HEK293 (cell line): Measurements from ENCODE around the gene ELOVL2.
A peak's percentile ranks its signal among the peaks of the same experiment; 100 is the strongest.

Experiments used
- CTCF ChIA-PET: fragments of 350-600 bp; formaldehyde crosslinking; extraction: SDS; loops from one replicate; lab custom pipeline; 2021; ENCODE audit warnings: antibody characterized with exemption; lab: Yijun Ruan, JAX
- POLR2A ChIA-PET: fragments of 300-600 bp; formaldehyde crosslinking; extraction: SDS; loops from one replicate; lab custom pipeline; 2020; ENCODE audit warnings: antibody characterized with exemption, inconsistent platforms; lab: Yijun Ruan, JAX
- H3K27ac ChIP-seq: fragments of 200-500 bp; sonication (Bioruptor generic); 2 replicates; pipeline ENCODE4 v1.5.1; 2014; ENCODE audit warnings: low read depth, low read length, control low read depth, inconsistent platforms; ENCODE audit errors: extremely low read depth
- H3K36me3 ChIP-seq, 2 experiments: fragments of 200-500 bp in 1 of 2; sonication (Bioruptor generic) in 1 of 2; 1 replicate in 1 of 2; 2 replicates in 1 of 2; pipeline ENCODE4 v1.5.1; 2014 to 2017; ENCODE audit warnings: inconsistent platforms in 2 of 2, low read length in 2 of 2; ENCODE audit not compliant: control insufficient read depth in 2 of 2, insufficient read depth in 1 of 2
- H3K4me1 ChIP-seq: fragments of 200-500 bp; sonication (Bioruptor generic); 2 replicates; pipeline ENCODE4 v1.5.1; 2014; ENCODE audit warnings: mild to moderate bottlenecking, low read length, inconsistent platforms; ENCODE audit not compliant: control insufficient read depth, insufficient read depth
- H3K4me3 ChIP-seq: 2 replicates; pipeline ENCODE4 v1.5.1; 2011; ENCODE audit warnings: low read depth, mild to moderate bottlenecking, control low read depth, low read length, moderate library complexity
- H3K9me3 ChIP-seq: fragments of 200-500 bp; sonication (Bioruptor generic); 2 replicates; pipeline ENCODE4 v1.5.1; 2014; ENCODE audit warnings: low read depth, low read length, inconsistent platforms; ENCODE audit not compliant: control insufficient read depth, insufficient read depth
- BCL11A ChIP-seq: fragments of 450-650 bp; formaldehyde crosslinking; IDR thresholded peaks from 2 replicates; pipeline ENCODE4 v1.5.1; 2016; ENCODE audit warnings: low read depth, missing biosample characterization, missing genetic modification characterization
- OSR2 ChIP-seq: fragments of 450-650 bp; formaldehyde crosslinking; IDR thresholded peaks from 2 replicates; pipeline ENCODE4 v1.5.1; 2016; ENCODE audit warnings: missing biosample characterization, missing genetic modification characterization
- SP3 ChIP-seq: fragments of 450-650 bp; formaldehyde crosslinking; IDR thresholded peaks from 2 replicates; pipeline ENCODE4 v1.5.1; 2016; ENCODE audit warnings: missing biosample characterization, missing genetic modification characterization
- ZBTB17 ChIP-seq: fragments of 450-650 bp; formaldehyde crosslinking; IDR thresholded peaks from 2 replicates; pipeline ENCODE4 v1.5.1; 2016; ENCODE audit warnings: missing biosample characterization, missing genetic modification characterization
- ZIC2 ChIP-seq: fragments of 450-650 bp; formaldehyde crosslinking; IDR thresholded peaks from 2 replicates; pipeline ENCODE4 v1.5.1; 2016; ENCODE audit warnings: missing biosample characterization, missing genetic modification characterization
- ZNF16 ChIP-seq: fragments of 450-650 bp; formaldehyde crosslinking; IDR thresholded peaks from 2 replicates; pipeline ENCODE4 v1.5.1; 2016; ENCODE audit warnings: low read depth, missing biosample characterization, missing genetic modification characterization
- ZNF175 ChIP-seq: fragments of 450-650 bp; formaldehyde crosslinking; IDR thresholded peaks from 2 replicates; pipeline ENCODE4 v1.5.1; 2016; ENCODE audit warnings: missing biosample characterization, missing genetic modification characterization
- ZNF292 ChIP-seq: fragments of 450-650 bp; formaldehyde crosslinking; IDR thresholded peaks from 2 replicates; pipeline ENCODE4 v1.5.1; 2016; ENCODE audit warnings: low read depth, missing biosample characterization, missing genetic modification characterization, borderline replicate concordance
- ZNF350 ChIP-seq: fragments of 450-650 bp; formaldehyde crosslinking; IDR thresholded peaks from 2 replicates; pipeline ENCODE4 v1.5.0; 2017; ENCODE audit warnings: missing biosample characterization, mild to moderate bottlenecking, missing genetic modification characterization
- ZNF530 ChIP-seq: fragments of 450-650 bp; formaldehyde crosslinking; IDR thresholded peaks from 2 replicates; pipeline ENCODE4 v1.5.1; 2016; ENCODE audit warnings: low read depth, missing biosample characterization, missing genetic modification characterization
- ZNF600 ChIP-seq: fragments of 450-650 bp; formaldehyde crosslinking; IDR thresholded peaks from 2 replicates; pipeline ENCODE4 v1.5.1; 2016; ENCODE audit warnings: missing biosample characterization, missing genetic modification characterization
- ZNF660 ChIP-seq: fragments of 450-650 bp; IDR thresholded peaks from 2 replicates; pipeline ENCODE4 v1.5.1; 2018; ENCODE audit warnings: missing biosample characterization, mild to moderate bottlenecking, missing genetic modification characterization
- ZNF768 ChIP-seq: fragments of 450-650 bp; formaldehyde crosslinking; IDR thresholded peaks from 2 replicates; pipeline ENCODE4 v1.5.1; 2018; ENCODE audit warnings: missing biosample characterization, mild to moderate bottlenecking, missing genetic modification characterization
- TF ChIP-seq, protein P1 (sequence below): fragments of 450-650 bp; formaldehyde crosslinking; IDR thresholded peaks from 2 replicates; pipeline ENCODE4 v1.5.1; 2016; ENCODE audit warnings: missing biosample characterization, missing genetic modification characterization
- TF ChIP-seq, protein P2 (sequence below): fragments of 450-650 bp; formaldehyde crosslinking; IDR thresholded peaks from 2 replicates; pipeline ENCODE4 v1.5.1; 2016; ENCODE audit warnings: missing biosample characterization, missing genetic modification characterization
- TF ChIP-seq, protein P3 (sequence below): fragments of 450-650 bp; formaldehyde crosslinking; IDR thresholded peaks from 2 replicates; pipeline ENCODE4 v1.5.1; 2016; ENCODE audit warnings: missing biosample characterization, missing genetic modification characterization, low read depth

The ELOVL2 gene

DNA sequence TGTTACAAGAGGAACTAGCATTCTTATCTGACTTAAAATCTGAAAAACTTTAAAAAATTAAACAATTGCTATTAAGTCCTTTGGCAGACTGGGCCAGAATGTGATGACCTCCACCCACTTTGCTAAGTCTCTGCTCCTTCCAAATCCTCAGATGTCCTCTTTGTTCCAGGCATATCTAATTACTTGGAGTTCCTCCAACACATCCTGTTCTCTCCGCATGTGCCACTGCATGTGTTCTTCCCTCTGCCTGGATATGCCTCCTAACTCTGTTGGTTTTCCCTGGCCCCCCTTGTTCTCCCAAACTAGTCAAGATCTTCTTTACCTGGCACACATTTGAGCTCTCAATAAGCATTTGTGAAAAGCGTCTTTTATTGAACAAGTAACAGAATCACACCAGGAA, 23.1 kb downstream of the ELOVL2 start:
- H3K4me1 ChIP-seq = peaks cover 27% of the 10 kb centered on the region
- POLR2A ChIA-PET = interaction anchor here (0.8 kb wide), 1 partner anchor 326 kb away, joined by 3 read pairs; the partner anchor contains the start of gene PAK1IP1
- TF ChIP-seq ZNF660 (tag by site-specific recombination) (no peak), OSR2 (tag by site-specific recombination) (no peak), ZNF175 (no peak), ZNF530 (tag by site-specific recombination) (no peak), ZNF600 (no peak), ZIC2 (tag by site-specific recombination) (peak; percentile 90), SP3 (tag by site-specific recombination) (no peak), ZNF292 (tag by site-specific recombination) (no peak), ZNF350 (tag by site-specific recombination) (no peak), ZBTB17 (peak; percentile 89), ZNF16 (no peak), BCL11A (tag by site-specific recombination) (no peak)
- TF ChIP-seq, protein P1, sequence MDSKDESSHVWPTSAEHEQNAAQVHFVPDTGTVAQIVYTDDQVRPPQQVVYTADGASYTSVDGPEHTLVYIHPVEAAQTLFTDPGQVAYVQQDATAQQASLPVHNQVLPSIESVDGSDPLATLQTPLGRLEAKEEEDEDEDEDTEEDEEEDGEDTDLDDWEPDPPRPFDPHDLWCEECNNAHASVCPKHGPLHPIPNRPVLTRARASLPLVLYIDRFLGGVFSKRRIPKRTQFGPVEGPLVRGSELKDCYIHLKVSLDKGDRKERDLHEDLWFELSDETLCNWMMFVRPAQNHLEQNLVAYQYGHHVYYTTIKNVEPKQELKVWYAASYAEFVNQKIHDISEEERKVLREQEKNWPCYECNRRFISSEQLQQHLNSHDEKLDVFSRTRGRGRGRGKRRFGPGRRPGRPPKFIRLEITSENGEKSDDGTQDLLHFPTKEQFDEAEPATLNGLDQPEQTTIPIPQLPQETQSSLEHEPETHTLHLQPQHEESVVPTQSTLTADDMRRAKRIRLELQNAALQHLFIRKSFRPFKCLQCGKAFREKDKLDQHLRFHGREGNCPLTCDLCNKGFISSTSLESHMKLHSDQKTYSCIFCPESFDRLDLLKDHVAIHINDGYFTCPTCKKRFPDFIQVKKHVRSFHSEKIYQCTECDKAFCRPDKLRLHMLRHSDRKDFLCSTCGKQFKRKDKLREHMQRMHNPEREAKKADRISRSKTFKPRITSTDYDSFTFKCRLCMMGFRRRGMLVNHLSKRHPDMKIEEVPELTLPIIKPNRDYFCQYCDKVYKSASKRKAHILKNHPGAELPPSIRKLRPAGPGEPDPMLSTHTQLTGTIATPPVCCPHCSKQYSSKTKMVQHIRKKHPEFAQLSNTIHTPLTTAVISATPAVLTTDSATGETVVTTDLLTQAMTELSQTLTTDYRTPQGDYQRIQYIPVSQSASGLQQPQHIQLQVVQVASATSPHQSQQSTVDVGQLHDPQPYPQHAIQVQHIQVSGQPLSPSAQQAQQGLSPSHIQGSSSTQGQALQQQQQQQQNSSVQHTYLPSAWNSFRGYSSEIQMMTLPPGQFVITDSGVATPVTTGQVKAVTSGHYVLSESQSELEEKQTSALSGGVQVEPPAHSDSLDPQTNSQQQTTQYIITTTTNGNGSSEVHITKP = peak; percentile 43; the same call in 1 of the 2 replicates
- TF ChIP-seq, all 188 proteins: peak for 3
- Histone ChIP-seq H3K9me3 (no peaks in the 10 kb centered on the region), H3K36me3 (no peaks in the 10 kb centered on the region), H3K4me3 (no peak overlapping the region), H3K27ac (no peak overlapping the region)
- CTCF ChIA-PET = interaction anchor here (1.0 to 1.9 kb wide), 4 partner anchors 17 to 67 kb away, joined by 3 to 9 read pairs (median 4); partner anchors contain the start of gene ELOVL2

DNA sequence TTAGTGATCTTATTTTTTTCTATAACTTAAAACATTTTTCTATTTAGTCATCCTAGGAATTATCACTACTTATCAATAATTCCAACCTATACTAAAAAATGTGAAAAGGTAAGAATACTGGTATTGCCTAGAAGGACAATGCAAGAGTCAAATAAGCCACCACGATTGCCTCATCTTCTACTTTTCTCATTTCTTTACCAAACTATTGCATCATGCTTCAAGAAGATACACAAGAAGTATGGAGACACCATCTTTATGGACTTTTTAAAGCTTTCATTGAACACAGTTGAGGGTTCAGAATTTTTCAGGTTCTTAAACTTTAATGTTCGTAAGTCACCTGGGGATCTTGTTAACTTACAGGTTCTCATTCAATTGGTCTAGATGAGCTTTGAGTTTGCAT, 25.9 kb downstream of the ELOVL2 start:
- Histone ChIP-seq H3K27ac (no peak overlapping the region), H3K4me1 (peaks cover 6% of the 10 kb centered on the region; the same call in 1 of the 2 replicates), H3K36me3 (no peaks in the 10 kb centered on the region), H3K4me3 (no peak overlapping the region), H3K9me3 (no peaks in the 10 kb centered on the region)
- CTCF ChIA-PET = interaction anchor here (0.8 to 1.6 kb wide), 3 partner anchors 18 to 63 kb away, joined by 3 to 6 read pairs (median 3); no protein-coding TSS in a partner anchor
- TF ChIP-seq, protein P2, sequence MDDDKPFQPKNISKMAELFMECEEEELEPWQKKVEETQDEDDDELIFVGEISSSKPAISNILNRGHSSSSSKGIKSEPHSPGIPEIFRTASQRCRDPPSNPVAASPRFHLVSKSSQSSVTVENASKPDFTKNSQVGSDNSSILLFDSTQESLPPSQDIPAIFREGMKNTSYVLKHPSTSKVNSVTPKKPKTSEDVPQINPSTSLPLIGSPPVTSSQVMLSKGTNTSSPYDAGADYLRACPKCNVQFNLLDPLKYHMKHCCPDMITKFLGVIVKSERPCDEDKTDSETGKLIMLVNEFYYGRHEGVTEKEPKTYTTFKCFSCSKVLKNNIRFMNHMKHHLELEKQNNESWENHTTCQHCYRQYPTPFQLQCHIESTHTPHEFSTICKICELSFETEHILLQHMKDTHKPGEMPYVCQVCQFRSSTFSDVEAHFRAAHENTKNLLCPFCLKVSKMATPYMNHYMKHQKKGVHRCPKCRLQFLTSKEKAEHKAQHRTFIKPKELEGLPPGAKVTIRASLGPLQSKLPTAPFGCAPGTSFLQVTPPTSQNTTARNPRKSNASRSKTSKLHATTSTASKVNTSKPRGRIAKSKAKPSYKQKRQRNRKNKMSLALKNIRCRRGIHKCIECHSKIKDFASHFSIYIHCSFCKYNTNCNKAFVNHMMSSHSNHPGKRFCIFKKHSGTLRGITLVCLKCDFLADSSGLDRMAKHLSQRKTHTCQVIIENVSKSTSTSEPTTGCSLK (tag by site-specific recombination) = no peak
- TF ChIP-seq, protein P3, sequence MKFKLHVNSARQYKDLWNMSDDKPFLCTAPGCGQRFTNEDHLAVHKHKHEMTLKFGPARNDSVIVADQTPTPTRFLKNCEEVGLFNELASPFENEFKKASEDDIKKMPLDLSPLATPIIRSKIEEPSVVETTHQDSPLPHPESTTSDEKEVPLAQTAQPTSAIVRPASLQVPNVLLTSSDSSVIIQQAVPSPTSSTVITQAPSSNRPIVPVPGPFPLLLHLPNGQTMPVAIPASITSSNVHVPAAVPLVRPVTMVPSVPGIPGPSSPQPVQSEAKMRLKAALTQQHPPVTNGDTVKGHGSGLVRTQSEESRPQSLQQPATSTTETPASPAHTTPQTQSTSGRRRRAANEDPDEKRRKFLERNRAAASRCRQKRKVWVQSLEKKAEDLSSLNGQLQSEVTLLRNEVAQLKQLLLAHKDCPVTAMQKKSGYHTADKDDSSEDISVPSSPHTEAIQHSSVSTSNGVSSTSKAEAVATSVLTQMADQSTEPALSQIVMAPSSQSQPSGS (tag by site-specific recombination) = peak; percentile 17; the same call in 1 of the 2 replicates
- POLR2A ChIA-PET = no interaction called here

DNA sequence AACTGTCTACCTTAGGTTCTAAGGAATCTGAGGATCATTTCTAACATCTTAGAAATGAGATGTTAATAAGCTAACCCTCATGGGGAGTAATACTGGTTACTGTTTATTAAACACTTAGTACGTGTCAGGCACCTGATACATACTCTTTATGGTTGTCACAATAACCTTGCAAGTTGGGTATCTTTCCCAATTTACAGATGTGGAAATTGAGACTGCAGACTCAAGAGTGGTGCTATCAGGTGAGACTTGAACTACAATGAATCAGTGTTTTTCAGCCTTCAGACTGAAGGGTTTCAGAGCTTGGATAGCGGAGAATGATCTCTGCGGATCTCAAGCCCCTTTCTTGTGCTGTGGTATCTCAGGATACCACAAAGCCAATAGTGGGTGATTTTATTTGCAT, 27.0 kb downstream of the ELOVL2 start:
- no peak for TF ChIP-seq ZNF768 (tag by site-specific recombination)
- Histone ChIP-seq H3K4me3 (no peak overlapping the region), H3K9me3 (no peaks in the 10 kb centered on the region), H3K27ac (no peak overlapping the region), H3K4me1 (peaks cover 14% of the 10 kb centered on the region), H3K36me3 (no peaks in the 10 kb centered on the region)
- POLR2A ChIA-PET = no interaction called here
- CTCF ChIA-PET = interaction anchor here (0.6 to 1.3 kb wide), 4 partner anchors 16 to 50 kb away, joined by 3 to 6 read pairs (median 4); no protein-coding TSS in a partner anchor
